Calu3 (cell line): ENCODE results near the gene KLHL4. TPM values are rescaled to one million over a fixed set of nuclear protein-coding genes. Genes with fewer than 3 reads are reported as not detected.

Experiments used
- BruUV-seq: library from RNA; stranded (reverse); fragments of 400-500 nt; replicated peaks from 2 replicates; lab custom pipeline; 2021; lab: Mats Ljungman, UMichigan
- CTCF ChIA-PET: fragments of 300-600 bp; sonication (Branson Sonifier 250); formaldehyde crosslinking; loops from one replicate; lab custom pipeline; 2022; ENCODE audit warnings: antibody characterized with exemption; lab: Charles Lee
- DNase-seq: peaks from one replicate; pipeline ENCODE4 v3.0.0; 2022
- H3K27ac Mint-ChIP-seq: one replicate; pipeline ENCODE4 v1.8.0; 2022; ENCODE audit warnings: mixed read lengths; ENCODE audit not compliant: unreplicated experiment
- H3K27me3 Mint-ChIP-seq: one replicate; pipeline ENCODE4 v1.8.0; 2022; ENCODE audit warnings: mixed read lengths; ENCODE audit not compliant: unreplicated experiment
- H3K36me3 Mint-ChIP-seq: one replicate; pipeline ENCODE4 v1.8.0; 2022; ENCODE audit warnings: mild to moderate bottlenecking, moderate library complexity, mixed read lengths; ENCODE audit not compliant: insufficient read depth, unreplicated experiment
- H3K4me1 Mint-ChIP-seq: one replicate; pipeline ENCODE4 v1.8.0; 2022; ENCODE audit warnings: mild to moderate bottlenecking, low read depth, mixed read lengths; ENCODE audit not compliant: unreplicated experiment
- H3K4me3 Mint-ChIP-seq: one replicate; pipeline ENCODE4 v1.8.0; 2022; ENCODE audit warnings: mild to moderate bottlenecking, low read depth, moderate library complexity, mixed read lengths; ENCODE audit not compliant: unreplicated experiment
- H3K9me3 Mint-ChIP-seq: one replicate; pipeline ENCODE4 v1.8.0; 2022; ENCODE audit warnings: low read depth, mixed read lengths; ENCODE audit not compliant: unreplicated experiment
- intact Hi-C: fragments of 100-400 bp; cut with micrococcal nuclease; formaldehyde crosslinking; loops from one replicate; pipeline ENCODE4 v1.10.0; 2022; ENCODE audit not compliant: unreplicated experiment
- total RNA-seq: library from RNA; stranded (reverse); gene quantifications from 2 replicates; pipeline ENCODE4 v1.2.3, GENCODE V29; 2022
- TF ChIP-seq, protein P1 (sequence below): fragments of 200-600 bp; IDR thresholded peaks from one replicate; pipeline ENCODE4 v1.8.0; 2022; ENCODE audit warnings: antibody characterized with exemption; ENCODE audit not compliant: unreplicated experiment

KLHL4 gene
- total RNA-seq, 1 experiment from 2014 or later: not detected

DNA sequence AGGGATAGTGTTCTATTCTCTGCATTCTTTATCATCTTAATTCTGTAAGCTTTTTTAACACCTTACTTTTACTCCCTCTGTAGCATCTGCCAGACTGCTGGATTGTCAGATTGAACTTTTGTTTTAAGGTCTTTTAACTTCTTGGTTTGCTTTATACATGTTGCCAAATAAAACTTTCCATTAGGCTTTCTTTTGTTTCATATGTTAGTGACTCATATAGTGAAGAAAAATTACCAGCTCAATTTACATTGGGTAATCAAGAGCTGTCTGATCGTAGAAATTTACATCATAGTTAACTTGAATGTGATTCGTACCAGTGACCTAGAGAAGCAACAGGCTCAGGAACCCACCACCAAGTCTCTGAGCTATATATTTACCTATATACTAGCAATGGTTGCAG lies 28.5 kb upstream of the KLHL4 start:
- intact Hi-C loops: no loop called here
- no peaks in the 10 kb centered on the region for H3K36me3 Mint-ChIP-seq
- H3K27me3 Mint-ChIP-seq: no peaks in the 10 kb centered on the region
- CTCF ChIA-PET: no interaction called here
- no peaks in the 10 kb centered on the region for H3K4me1 Mint-ChIP-seq
- no peaks in the 10 kb centered on the region for H3K9me3 Mint-ChIP-seq
- no peak for DNase-seq
- no TSS peak for BruUV-seq
- TF ChIP-seq, protein P1, sequence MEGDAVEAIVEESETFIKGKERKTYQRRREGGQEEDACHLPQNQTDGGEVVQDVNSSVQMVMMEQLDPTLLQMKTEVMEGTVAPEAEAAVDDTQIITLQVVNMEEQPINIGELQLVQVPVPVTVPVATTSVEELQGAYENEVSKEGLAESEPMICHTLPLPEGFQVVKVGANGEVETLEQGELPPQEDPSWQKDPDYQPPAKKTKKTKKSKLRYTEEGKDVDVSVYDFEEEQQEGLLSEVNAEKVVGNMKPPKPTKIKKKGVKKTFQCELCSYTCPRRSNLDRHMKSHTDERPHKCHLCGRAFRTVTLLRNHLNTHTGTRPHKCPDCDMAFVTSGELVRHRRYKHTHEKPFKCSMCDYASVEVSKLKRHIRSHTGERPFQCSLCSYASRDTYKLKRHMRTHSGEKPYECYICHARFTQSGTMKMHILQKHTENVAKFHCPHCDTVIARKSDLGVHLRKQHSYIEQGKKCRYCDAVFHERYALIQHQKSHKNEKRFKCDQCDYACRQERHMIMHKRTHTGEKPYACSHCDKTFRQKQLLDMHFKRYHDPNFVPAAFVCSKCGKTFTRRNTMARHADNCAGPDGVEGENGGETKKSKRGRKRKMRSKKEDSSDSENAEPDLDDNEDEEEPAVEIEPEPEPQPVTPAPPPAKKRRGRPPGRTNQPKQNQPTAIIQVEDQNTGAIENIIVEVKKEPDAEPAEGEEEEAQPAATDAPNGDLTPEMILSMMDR: no peak
- H3K4me3 Mint-ChIP-seq: no peak overlapping the region
- no peak overlapping the region for H3K27ac Mint-ChIP-seq

DNA sequence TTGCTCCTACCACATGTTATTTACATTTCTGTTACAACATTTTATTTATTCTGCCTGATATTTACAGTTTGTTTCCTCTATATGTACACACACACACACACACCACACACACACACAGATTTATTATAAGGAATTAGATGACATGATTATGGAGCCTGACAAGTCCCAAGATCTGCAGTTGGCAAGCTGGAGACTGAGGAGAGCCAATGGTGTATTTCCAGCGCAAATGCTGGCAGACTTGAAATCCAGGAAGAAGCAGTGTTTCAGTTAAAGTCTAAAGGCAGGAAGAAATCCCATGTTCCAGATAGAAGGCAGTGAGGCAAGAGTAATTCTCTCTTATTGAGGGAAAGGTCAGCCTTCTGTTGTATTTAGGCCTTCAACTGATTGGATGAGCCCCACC lies 1.8 kb upstream of the KLHL4 start:
- H3K9me3 Mint-ChIP-seq: no peaks in the 10 kb centered on the region
- no peak overlapping the region for H3K4me3 Mint-ChIP-seq
- no peak for DNase-seq
- H3K27ac Mint-ChIP-seq: no peak overlapping the region
- CTCF ChIA-PET: no interaction called here
- TF ChIP-seq, protein P1: no peak
- H3K36me3 Mint-ChIP-seq: no peaks in the 10 kb centered on the region
- no peaks in the 10 kb centered on the region for H3K4me1 Mint-ChIP-seq
- intact Hi-C loops: no loop called here
- H3K27me3 Mint-ChIP-seq: no peaks in the 10 kb centered on the region
- BruUV-seq: no TSS peak

DNA sequence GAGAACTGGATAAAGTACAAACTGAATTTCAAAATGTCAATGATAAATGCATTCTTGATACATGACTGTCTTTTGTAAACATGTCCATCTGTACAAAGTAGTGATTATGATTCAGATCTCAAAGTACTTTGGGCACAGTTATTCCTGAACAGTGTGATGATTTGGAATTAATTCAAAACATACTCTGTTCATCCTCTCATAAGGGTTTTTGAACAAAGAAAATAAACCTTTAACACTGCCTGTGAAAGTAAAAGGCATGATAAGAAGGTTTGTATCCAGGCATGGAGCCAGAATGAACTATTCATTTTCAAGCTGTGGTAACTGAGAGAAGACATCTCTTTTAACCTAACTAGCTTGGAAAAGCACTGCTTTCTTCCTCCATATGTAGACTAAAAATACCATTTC lies 883 bp upstream of the KLHL4 start:
- Mint-ChIP-seq H3K27me3 (no peaks in the 10 kb centered on the region), H3K4me3 (no peak overlapping the region), H3K27ac (no peak overlapping the region), H3K36me3 (no peaks in the 10 kb centered on the region), H3K9me3 (no peaks in the 10 kb centered on the region), H3K4me1 (no peaks in the 10 kb centered on the region)
- CTCF ChIA-PET: interaction anchor here (0.6 kb wide), 1 partner anchor 64 kb away, joined by 5 read pairs; no protein-coding TSS in a partner anchor
- intact Hi-C loops: no loop called here
- no peak for DNase-seq
- BruUV-seq: no TSS peak
- TF ChIP-seq, protein P1: no peak

DNA sequence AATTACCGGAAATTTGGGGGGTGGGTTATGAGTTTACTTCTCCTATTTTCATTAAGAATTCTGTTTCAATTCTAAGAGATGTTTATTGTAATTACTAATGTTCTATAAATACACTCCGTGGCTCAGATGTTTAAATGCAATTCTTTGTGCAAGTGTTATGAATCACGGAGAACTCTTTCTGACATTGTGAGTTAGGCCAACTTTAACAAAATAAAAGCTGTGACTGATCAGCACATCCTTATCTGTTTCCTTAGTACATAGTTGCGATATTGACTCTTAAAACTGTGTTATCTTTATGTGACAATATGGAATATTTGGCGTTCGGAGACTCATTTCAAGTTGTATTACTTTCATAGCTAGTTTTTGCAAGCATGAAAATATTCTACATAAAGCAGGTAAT lies 902 bp downstream of the KLHL4 start:
- H3K9me3 Mint-ChIP-seq: no peaks in the 10 kb centered on the region

More for the DNA sequence above, 902 bp downstream of the KLHL4 start:
- CTCF ChIA-PET: no interaction called here
- no peak for DNase-seq
- TF ChIP-seq, protein P1: no peak
- H3K27ac Mint-ChIP-seq: no peak overlapping the region
- no TSS peak for BruUV-seq
- H3K4me1 Mint-ChIP-seq: no peaks in the 10 kb centered on the region
- no peak overlapping the region for H3K4me3 Mint-ChIP-seq
- no peaks in the 10 kb centered on the region for H3K27me3 Mint-ChIP-seq
- intact Hi-C loops: no loop called here
- no peaks in the 10 kb centered on the region for H3K36me3 Mint-ChIP-seq
